AG10803 (cell line): ENCODE results near the gene ADGRV1.
A peak's percentile ranks its signal among the peaks of the same experiment; 100 is the strongest.

ENCODE experiments used
- DNase-seq: peaks from one replicate; pipeline ENCODE4 v3.0.0; 2010; ENCODE audit warnings: low read depth
- H3K4me3 ChIP-seq: 2 replicates; pipeline ENCODE4 v1.5.1; 2011; ENCODE audit warnings: mild to moderate bottlenecking, low read length, control low read depth
- CTCF ChIP-seq: conservative IDR thresholded peaks from 2 replicates; pipeline ENCODE4 v1.5.1; 2011; ENCODE audit warnings: mild to moderate bottlenecking, low read length, control low read depth, inconsistent platforms

ADGRV1 gene

GRCh38 chr5:90529194-90529938 is 29.2 kb upstream of the ADGRV1 start, which contains the start of gene LYSMD3:
Gene LYSMD3, minus strand, starts transcription at chr5:90529584. Its CDS starts 4,295 bp downstream, at chr5:90525289.
- peak; percentile 97 for DNase-seq
- peak within 1 kb of the TSS; percentile 98 for H3K4me3 ChIP-seq
- no peak for TF ChIP-seq CTCF

GRCh38 chr5:90529939-90530677 is 28.5 kb upstream of the ADGRV1 start:
- TF ChIP-seq CTCF: peak; percentile 84
- DNase-seq: peak; percentile 80
- peak overlapping the region; percentile 98 for H3K4me3 ChIP-seq

- no peak for TF ChIP-seq CTCF
- no peak for DNase-seq
- H3K4me3 ChIP-seq: no peak overlapping the region
These were observed 27.7 kb upstream of the ADGRV1 start for GRCh38 chr5:90530736-90531487.

GRCh38 chr5:90533794-90534193 is 24.8 kb upstream of the ADGRV1 start:
- TF ChIP-seq CTCF: no peak
- no peak overlapping the region for H3K4me3 ChIP-seq
- no peak for DNase-seq

- H3K4me3 ChIP-seq: no peak overlapping the region
- no peak for TF ChIP-seq CTCF
These were observed 23.7 kb upstream of the ADGRV1 start for GRCh38 chr5:90534922-90535321.

GRCh38 chr5:90542827-90543519 is 15.6 kb upstream of the ADGRV1 start:
- DNase-seq: no peak
- H3K4me3 ChIP-seq: no peak overlapping the region
- no peak for TF ChIP-seq CTCF

More at GRCh38 chr5:90534922-90535321, 23.7 kb upstream of the ADGRV1 start:
- DNase-seq: no peak
